Measurements from ENCODE around the gene TRAF1.

Gene TRAF1

DNA sequence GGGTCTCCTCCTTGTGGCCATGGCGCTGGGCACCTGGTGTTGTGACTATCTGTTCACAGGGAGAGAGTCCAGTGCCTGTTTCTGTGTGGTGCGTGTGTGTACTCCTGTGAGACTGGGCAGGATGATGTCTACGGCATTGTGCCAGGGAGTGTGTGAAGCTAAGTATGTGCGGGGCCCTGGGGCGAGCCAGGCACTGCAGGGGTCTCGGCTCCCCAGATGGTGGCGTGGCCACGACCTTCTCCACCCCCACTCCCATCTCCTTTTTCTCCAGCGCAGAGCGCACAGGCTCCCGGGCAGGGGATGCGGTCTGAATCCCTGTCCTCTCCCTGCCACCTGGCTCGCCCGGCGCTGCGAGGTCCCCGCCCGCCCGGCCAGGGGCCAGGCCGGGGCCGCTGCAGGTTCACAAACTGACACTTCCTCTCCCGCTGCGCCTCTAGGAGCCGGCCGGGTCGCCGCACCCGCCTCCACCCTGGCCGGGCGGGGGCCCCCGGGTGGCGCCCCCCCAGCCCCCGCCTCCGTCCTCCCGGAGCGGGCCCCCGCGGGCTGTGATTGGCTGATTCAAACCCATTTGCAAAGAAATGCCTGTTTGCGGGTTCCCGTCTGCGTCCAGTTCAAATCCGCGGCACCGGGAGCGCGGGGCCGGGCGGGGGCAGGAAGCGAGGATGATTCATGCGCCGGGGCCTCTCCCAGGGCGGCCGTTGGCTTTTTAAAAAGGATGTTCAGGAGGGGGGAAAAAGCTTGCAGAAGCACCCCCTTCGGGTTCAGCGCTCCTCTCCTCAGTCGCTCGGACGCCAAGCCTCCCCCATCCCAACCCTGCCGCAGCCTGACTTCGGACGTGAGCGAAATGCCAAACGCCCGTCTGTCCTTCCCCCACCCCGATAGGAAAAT is 50.4 kb downstream of the TRAF1 start:
- in situ Hi-C loops (cut with MboI; ENCODE audit: low pct_unique_long_range_greater_than_20kb, low sequenced_read_pairs, unreplicated experiment) = no loop called here
- peak; percentile 96 for DNase-seq (ENCODE audit: low spot score)
- TF ChIP-seq, protein P1, sequence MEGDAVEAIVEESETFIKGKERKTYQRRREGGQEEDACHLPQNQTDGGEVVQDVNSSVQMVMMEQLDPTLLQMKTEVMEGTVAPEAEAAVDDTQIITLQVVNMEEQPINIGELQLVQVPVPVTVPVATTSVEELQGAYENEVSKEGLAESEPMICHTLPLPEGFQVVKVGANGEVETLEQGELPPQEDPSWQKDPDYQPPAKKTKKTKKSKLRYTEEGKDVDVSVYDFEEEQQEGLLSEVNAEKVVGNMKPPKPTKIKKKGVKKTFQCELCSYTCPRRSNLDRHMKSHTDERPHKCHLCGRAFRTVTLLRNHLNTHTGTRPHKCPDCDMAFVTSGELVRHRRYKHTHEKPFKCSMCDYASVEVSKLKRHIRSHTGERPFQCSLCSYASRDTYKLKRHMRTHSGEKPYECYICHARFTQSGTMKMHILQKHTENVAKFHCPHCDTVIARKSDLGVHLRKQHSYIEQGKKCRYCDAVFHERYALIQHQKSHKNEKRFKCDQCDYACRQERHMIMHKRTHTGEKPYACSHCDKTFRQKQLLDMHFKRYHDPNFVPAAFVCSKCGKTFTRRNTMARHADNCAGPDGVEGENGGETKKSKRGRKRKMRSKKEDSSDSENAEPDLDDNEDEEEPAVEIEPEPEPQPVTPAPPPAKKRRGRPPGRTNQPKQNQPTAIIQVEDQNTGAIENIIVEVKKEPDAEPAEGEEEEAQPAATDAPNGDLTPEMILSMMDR (IDR thresholded peaks at IDR 0.05; ENCODE audit: extremely low read depth, insufficient read depth, missing control alignments) = no peak

DNA sequence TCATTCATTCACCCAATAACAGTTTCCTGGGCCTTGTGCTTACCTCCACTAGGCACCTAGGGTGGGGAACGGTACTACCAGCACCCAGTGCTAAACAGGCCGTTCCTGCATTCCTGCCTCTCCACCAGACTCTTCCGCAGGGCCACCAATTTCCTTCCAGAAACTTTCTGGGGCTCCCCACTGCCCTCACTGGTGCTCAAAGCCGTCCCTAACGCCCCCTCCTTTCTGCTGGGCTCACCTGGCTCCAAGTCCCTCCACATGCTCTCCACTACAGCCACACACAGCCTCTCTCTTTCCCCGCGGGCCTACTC is 51.0 kb downstream of the TRAF1 start:
- in situ Hi-C loops (cut with MboI; ENCODE audit: low pct_unique_long_range_greater_than_20kb, low sequenced_read_pairs, unreplicated experiment) = no loop called here
- DNase-seq (ENCODE audit: low spot score) = no peak
- TF ChIP-seq, protein P1 (IDR thresholded peaks at IDR 0.05; ENCODE audit: extremely low read depth, insufficient read depth, missing control alignments) = no peak

DNA sequence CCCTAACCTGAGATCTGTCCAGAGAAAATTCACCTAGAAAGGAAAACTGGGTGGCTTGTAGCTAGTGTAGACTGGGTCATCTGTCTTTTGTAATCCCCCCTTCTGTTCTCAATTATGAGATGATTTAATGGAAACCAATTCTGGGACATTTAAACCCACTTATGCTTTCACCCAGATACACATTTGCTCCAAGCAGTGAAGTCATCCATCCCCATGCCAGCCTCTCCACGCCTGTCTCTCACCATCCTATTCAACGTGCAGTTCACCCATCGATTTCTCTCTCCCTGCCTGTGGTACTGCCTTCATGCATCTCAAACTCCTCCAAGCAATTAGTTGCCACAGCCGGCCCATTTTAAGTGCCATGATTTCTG is 51.4 kb downstream of the TRAF1 start:
- in situ Hi-C loops (cut with MboI; ENCODE audit: low pct_unique_long_range_greater_than_20kb, low sequenced_read_pairs, unreplicated experiment) = no loop called here
- no peak for DNase-seq (ENCODE audit: low spot score)
- TF ChIP-seq, protein P1 (IDR thresholded peaks at IDR 0.05; ENCODE audit: extremely low read depth, insufficient read depth, missing control alignments) = no peak

DNA sequence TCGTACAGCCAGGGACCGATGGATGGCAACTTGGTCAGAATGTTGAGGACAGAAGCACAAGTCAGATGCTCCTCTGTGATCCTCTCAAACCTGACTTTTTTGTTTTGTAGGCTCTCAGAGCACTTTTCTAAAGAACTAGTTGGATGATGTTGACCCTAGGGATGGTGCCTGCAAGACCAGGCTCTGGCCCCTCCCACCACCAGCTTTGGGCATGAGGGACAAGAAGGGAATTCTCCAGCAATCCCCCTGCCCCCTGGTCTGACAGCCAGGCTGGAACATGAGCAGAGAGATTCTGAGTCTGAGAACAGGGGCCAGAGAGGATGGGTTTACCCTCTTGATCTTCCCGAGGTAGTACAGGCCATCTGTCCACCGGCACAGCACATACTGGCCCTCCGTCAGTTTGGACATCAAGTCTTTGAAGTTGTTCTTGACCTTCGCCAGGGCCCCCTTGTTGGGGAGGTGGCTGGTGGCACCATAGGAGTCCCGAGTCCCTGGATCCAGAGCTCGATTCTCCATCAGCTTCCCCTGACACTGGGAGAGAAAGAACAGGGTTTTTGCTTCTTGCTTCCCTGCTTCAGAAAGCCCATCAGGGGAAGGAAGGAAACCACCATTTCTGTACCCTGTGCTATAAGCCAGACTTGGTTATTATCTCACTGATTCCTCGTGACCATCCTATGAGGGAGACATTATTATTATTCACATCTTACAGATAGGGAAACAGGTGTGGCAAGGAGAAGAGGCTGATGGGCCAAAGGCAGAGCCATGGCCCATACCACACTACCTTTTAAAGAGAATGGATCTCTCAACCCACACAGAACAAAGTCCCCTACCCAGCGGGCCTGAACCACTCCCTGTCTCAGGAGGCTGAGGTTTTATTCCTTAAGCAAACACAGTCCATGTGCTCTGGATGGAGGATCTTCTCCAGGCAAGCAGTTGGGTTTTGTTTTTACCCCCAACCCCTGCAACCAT is 52.1 kb downstream of the TRAF1 start:
- in situ Hi-C loops (cut with MboI; ENCODE audit: low pct_unique_long_range_greater_than_20kb, low sequenced_read_pairs, unreplicated experiment) = no loop called here
- DNase-seq (ENCODE audit: low spot score) = no peak
- TF ChIP-seq, protein P1 (IDR thresholded peaks at IDR 0.05; ENCODE audit: extremely low read depth, insufficient read depth, missing control alignments) = no peak

DNA sequence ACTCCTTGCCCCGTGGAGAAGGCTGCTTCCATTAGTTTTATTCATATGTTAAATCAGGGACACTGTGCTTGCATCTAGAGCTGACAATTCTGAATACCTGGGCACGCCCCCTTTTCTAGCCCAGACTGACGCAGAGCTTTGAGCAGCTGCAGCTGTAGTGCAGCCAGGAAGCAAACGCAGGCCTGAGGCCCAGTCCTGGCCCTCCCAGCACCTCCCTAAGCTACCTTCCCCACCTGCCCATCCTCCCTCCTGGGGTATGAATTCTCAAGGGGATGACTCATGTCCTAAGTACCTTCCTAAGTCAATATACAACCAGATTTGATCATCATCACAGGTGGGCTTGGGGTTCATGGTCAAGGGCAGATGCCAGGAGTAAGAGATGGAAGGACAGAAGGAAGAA is 53.1 kb downstream of the TRAF1 start:
- in situ Hi-C loops (cut with MboI; ENCODE audit: low pct_unique_long_range_greater_than_20kb, low sequenced_read_pairs, unreplicated experiment) = no loop called here
- DNase-seq (ENCODE audit: low spot score) = no peak
- TF ChIP-seq, protein P1 (IDR thresholded peaks at IDR 0.05; ENCODE audit: extremely low read depth, insufficient read depth, missing control alignments) = no peak

DNA sequence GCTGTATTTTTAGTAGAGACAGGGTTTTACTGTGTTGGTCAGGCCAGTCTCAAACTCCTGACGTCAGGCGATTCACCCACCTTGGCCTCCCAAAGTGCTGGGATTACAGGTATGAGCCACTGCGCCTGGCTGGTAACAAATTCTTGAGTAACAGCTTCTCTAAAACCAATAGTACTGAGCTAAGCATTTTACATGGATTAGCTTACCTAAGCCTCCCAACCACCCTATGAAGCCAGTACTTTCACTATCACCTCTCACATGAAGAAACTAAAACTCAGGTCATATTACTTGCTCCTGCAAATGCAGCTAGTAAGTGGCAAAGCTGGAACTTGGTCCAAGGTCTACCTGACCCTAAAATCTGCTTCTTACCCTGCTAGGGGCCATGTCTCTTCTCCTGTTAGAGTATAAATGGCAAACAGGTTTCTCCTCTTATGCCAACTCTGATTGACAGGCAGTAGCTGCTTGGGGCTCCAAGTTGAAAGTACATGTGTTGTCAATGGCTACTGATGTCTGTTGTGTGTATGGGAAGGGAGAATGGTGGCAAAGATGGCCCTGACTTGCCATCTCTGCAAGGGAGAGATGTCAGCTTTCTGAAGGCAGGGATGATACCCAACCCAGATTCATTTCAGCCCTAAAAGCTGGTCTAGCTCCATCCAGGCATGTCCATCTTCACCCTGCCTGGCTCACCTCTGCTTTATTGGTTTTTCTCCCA is 53.6 kb downstream of the TRAF1 start:
- no peak for DNase-seq (ENCODE audit: low spot score)
- in situ Hi-C loops (cut with MboI; ENCODE audit: low pct_unique_long_range_greater_than_20kb, low sequenced_read_pairs, unreplicated experiment) = no loop called here
- TF ChIP-seq, protein P1 (IDR thresholded peaks at IDR 0.05; ENCODE audit: extremely low read depth, insufficient read depth, missing control alignments) = no peak

Data from GM13977 (cell line).